HG03575 (cell line): Measurements from ENCODE around the gene LAP3.

Experiments
- ATAC-seq: cut with Tn5 transposase; IDR thresholded peaks from one replicate; pipeline ENCODE4 v1.9.1; 2021; ENCODE audit not compliant: unreplicated experiment, insufficient number of reproducible peaks, low FRiP score; ENCODE audit errors: extremely low read depth

LAP3 gene

GRCh38 chr4:17654701-17655100 is 77.7 kb downstream of the LAP3 start:
- no peak for ATAC-seq

GRCh38 chr4:17657090-17657489 is 80.1 kb downstream of the LAP3 start:
- ATAC-seq: no peak
